ENCODE results near the gene SUGCT. TPM values are rescaled to one million over a fixed set of nuclear protein-coding genes. Genes with fewer than 3 reads are reported as not detected.

SUGCT gene
- total RNA-seq, 2 experiments from 2014 or later = not detected

- no peak for DNase-seq (ENCODE audit: low spot score)
- ChIA-PET CTCF (ENCODE audit: unreplicated experiment) (no interaction called here), POLR2A (interaction anchor here (1.4 kb wide), 1 partner anchor 13 kb away, joined by 4 read pairs; no protein-coding TSS in a partner anchor)
- H3K36me3 ChIP-seq (ENCODE audit: insufficient read depth, low read length) = no peaks in the 10 kb centered on the region
- H3K27ac ChIP-seq (ENCODE audit: low read depth, low read length, poor library complexity, severe bottlenecking) = no peak overlapping the region
- H3K4me3 ChIP-seq (ENCODE audit: low read depth, low read length, poor library complexity, severe bottlenecking) = no peak overlapping the region
- TF ChIP-seq EZH2phosphoT487 (IDR thresholded peaks at IDR 0.05; ENCODE audit: borderline replicate concordance, low read depth, low read length) (no peak), CTCF (conservative IDR thresholded peaks at IDR 0.05; ENCODE audit: low read length) (no peak)
- intact Hi-C loops (cut with micrococcal nuclease; ENCODE audit: unreplicated experiment) = no loop called here
- no peaks in the 10 kb centered on the region for H3K4me1 ChIP-seq (ENCODE audit: insufficient read depth, low read length, poor library complexity, severe bottlenecking)
- no peaks in the 10 kb centered on the region for H3K9me2 ChIP-seq (ENCODE audit: insufficient read depth, low read length)
- no TSS peak for BruUV-seq (replicated peaks)
- H3K4me2 ChIP-seq (ENCODE audit: low read length) = no peak overlapping the region
- H2AFZ ChIP-seq (ENCODE audit: low read length) = no peak overlapping the region
- no peaks in the 10 kb centered on the region for H3K79me2 ChIP-seq (ENCODE audit: insufficient read depth, low read depth, low read length)
- H4K20me1 ChIP-seq (ENCODE audit: insufficient read depth, low read length) = no peaks in the 10 kb centered on the region
- H3K9me3 ChIP-seq (ENCODE audit: low read length) = no peaks in the 10 kb centered on the region
These were observed 460.3 kb downstream of the SUGCT start for GRCh38 chr7:40595129-40595528.

GRCh38 chr7:40595832-40596231, 461.0 kb downstream of the SUGCT start:
- H3K4me3 ChIP-seq (ENCODE audit: low read depth, low read length, poor library complexity, severe bottlenecking) = no peak overlapping the region
- TF ChIP-seq EZH2phosphoT487 (IDR thresholded peaks at IDR 0.05; ENCODE audit: borderline replicate concordance, low read depth, low read length) = no peak
- TF ChIP-seq CTCF (conservative IDR thresholded peaks at IDR 0.05; ENCODE audit: low read length) = no peak
- no peak for DNase-seq (ENCODE audit: low spot score)
- ChIA-PET POLR2A (interaction anchor here (0.7 to 1.4 kb wide), 4 partner anchors 12 to 974 kb away, joined by 4 to 6 read pairs (median 4); no protein-coding TSS in a partner anchor), CTCF (ENCODE audit: unreplicated experiment) (no interaction called here)
- H3K79me2 ChIP-seq (ENCODE audit: insufficient read depth, low read depth, low read length) = no peaks in the 10 kb centered on the region
- no peak overlapping the region for H3K4me2 ChIP-seq (ENCODE audit: low read length)
- no peaks in the 10 kb centered on the region for H3K9me2 ChIP-seq (ENCODE audit: insufficient read depth, low read length)
- intact Hi-C loops (cut with micrococcal nuclease; ENCODE audit: unreplicated experiment) = no loop called here
- H3K36me3 ChIP-seq (ENCODE audit: insufficient read depth, low read length) = no peaks in the 10 kb centered on the region
- no peak overlapping the region for H2AFZ ChIP-seq (ENCODE audit: low read length)
- no peaks in the 10 kb centered on the region for H4K20me1 ChIP-seq (ENCODE audit: insufficient read depth, low read length)
- BruUV-seq (replicated peaks) = no TSS peak
- H3K4me1 ChIP-seq (ENCODE audit: insufficient read depth, low read length, poor library complexity, severe bottlenecking) = no peaks in the 10 kb centered on the region
- no peak overlapping the region for H3K27ac ChIP-seq (ENCODE audit: low read depth, low read length, poor library complexity, severe bottlenecking)
- H3K9me3 ChIP-seq (ENCODE audit: low read length) = no peaks in the 10 kb centered on the region

- Histone ChIP-seq H3K4me2 (ENCODE audit: low read length) (no peak overlapping the region), H3K4me1 (ENCODE audit: insufficient read depth, low read length, poor library complexity, severe bottlenecking) (no peaks in the 10 kb centered on the region), H3K9me3 (ENCODE audit: low read length) (no peaks in the 10 kb centered on the region), H4K20me1 (ENCODE audit: insufficient read depth, low read length) (no peaks in the 10 kb centered on the region), H2AFZ (ENCODE audit: low read length) (no peak overlapping the region), H3K79me2 (ENCODE audit: insufficient read depth, low read depth, low read length) (no peaks in the 10 kb centered on the region), H3K27ac (ENCODE audit: low read depth, low read length, poor library complexity, severe bottlenecking) (no peak overlapping the region), H3K9me2 (ENCODE audit: insufficient read depth, low read length) (no peaks in the 10 kb centered on the region), H3K36me3 (ENCODE audit: insufficient read depth, low read length) (no peaks in the 10 kb centered on the region), H3K4me3 (ENCODE audit: low read depth, low read length, poor library complexity, severe bottlenecking) (no peak overlapping the region)
- TF ChIP-seq EZH2phosphoT487 (IDR thresholded peaks at IDR 0.05; ENCODE audit: borderline replicate concordance, low read depth, low read length) (no peak), CTCF (conservative IDR thresholded peaks at IDR 0.05; ENCODE audit: low read length) (no peak)
- no peak for DNase-seq (ENCODE audit: low spot score)
- ChIA-PET CTCF (ENCODE audit: unreplicated experiment) (no interaction called here), POLR2A (interaction anchor here (0.8 kb wide), 1 partner anchor 10 kb away, joined by 4 read pairs; no protein-coding TSS in a partner anchor)
- intact Hi-C loops (cut with micrococcal nuclease; ENCODE audit: unreplicated experiment) = no loop called here
- no TSS peak for BruUV-seq (replicated peaks)
These were observed 462.7 kb downstream of the SUGCT start for GRCh38 chr7:40597517-40597916.

All from OCI-LY7 (cell line).